CD4-positive, alpha-beta T cell treated with Interleukin-15 for 4 hours (primary cell): ENCODE measurements around the gene NME3.

ENCODE experiments used
- DNase-seq: peaks from one replicate; pipeline ENCODE4 v3.0.0-alpha.2; 2020; ENCODE audit warnings: low spot score

Gene NME3

DNA sequence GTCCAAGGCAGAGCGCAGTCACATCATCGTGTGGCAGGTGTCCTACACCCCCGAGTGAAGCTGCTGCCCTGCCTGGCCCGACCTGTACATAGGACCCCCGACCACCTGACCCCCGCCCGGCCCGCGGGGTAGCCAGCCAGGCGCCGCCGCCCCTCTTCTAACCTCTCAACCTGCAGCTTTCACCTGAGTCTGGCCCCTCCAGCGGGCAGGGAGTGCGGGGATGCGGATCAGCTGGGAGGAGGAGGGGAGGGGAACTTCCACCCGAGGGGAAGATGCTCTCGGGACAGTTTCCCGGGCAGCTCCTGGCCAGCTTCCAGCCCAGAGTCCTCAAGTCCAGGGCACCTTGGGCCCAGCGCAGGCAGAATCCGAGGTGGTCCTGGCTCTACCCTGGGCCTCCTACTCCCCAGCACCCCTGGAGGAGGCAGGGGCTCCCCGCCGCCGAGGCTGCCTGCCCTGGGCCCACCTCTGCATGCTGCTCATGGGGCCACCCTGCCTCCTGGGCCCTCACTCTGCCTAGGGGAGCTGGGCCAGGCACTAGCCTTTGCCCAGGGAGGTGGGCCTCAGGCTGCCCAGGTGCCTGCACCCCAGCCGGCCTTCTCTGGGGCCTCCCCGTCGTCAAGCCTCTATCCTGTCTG, 2.5 kb downstream of the NME3 start:
- no peak for DNase-seq

GRCh38 chr16:1768061-1768766, 3.1 kb downstream of the NME3 start:
- no peak for DNase-seq

DNA sequence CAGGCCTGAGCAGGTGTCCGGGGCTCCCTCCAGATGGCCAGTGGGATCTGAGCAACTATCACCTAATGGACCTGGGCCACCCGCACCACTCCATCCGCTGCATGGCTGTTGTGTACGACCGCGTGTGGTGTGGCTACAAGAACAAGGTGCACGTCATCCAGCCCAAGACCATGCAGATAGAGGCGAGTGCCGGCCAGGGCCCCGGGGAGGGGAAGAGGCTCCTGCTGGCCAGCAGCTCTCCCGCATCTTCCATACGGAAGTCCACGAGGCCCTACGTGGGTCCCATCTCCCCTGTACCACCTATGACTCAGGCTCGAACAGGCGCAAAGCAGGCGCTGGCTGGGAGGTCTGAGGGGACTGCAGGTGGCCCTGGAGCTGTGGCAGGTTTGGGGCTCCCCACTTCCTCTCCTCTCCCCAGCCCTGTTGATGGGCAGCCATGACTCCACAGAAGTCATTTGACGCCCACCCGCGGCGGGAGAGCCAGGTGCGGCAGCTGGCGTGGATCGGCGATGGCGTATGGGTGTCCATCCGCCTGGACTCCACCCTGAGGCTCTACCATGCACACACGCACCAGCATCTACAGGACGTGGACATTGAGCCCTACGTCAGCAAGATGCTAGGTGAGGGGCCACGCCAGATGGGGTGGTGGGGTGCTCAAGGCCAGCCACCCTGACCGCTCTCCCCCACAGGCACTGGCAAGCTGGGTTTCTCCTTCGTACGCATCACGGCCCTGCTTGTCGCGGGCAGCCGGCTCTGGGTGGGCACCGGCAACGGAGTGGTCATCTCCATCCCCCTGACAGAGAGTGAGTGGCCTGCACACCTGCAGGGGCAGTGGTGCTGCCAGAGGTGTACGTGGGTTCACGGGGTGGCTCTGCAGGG, 4.0 kb downstream of the NME3 start:
- no peak for DNase-seq

DNA sequence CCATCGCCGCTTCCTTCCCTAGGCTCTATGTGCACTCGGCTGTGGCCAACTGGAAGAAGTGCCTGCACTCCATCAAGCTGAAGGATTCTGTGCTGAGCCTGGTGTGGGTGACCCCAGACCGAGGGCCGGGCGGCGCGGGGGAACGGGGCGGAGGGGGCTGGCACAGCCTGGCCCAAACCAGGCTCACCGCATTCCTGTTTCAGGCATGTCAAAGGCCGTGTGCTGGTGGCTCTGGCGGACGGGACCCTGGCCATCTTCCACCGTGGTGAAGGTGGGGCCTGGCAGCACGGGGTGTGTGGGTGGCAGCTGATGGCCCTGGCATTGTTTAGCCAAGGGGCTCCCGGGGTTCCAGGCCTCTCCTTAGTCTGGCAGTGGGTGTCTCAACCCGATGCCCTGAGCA, 4.6 kb downstream of the NME3 start:
- DNase-seq: no peak

DNA sequence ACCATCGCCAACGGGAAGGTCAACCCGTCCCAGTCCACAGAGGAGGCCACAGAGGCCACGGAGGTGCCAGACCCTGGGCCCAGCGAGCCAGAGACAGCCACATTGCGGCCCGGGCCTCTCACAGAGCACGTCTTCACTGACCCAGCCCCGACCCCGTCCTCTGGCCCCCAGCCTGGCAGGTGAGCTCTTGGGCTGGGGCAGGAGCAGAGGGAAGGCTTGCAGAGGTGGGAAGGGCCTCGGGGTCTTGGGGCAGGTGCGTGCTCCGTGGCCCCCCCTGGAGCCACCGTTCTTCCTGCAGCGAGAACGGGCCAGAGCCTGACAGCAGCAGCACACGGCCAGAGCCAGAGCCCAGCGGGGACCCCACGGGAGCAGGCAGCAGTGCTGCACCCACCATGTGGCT, 5.1 kb downstream of the NME3 start:
- no peak for DNase-seq

DNA sequence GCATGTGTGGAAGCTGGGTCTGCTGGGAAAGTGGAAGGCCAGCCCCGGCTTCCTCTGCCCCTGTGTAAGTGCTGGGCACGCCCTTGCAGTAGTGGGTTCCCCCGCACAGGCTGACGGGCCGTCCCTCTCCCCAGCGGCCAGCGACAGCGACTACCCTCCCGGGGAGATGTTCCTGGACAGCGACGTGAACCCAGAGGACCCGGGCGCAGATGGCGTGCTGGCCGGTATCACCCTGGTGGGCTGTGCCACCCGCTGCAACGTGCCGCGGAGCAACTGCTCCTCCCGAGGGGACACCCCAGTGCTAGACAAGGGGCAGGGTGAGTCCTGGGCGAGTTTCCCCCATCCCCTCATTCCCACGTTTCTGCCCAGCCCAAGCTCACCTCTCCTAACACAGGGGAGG, 5.5 kb downstream of the NME3 start:
- no peak for DNase-seq

- no peak for DNase-seq
Observed at GRCh38 chr16:1764971-1765370, 6.4 kb downstream of the NME3 start.

DNA sequence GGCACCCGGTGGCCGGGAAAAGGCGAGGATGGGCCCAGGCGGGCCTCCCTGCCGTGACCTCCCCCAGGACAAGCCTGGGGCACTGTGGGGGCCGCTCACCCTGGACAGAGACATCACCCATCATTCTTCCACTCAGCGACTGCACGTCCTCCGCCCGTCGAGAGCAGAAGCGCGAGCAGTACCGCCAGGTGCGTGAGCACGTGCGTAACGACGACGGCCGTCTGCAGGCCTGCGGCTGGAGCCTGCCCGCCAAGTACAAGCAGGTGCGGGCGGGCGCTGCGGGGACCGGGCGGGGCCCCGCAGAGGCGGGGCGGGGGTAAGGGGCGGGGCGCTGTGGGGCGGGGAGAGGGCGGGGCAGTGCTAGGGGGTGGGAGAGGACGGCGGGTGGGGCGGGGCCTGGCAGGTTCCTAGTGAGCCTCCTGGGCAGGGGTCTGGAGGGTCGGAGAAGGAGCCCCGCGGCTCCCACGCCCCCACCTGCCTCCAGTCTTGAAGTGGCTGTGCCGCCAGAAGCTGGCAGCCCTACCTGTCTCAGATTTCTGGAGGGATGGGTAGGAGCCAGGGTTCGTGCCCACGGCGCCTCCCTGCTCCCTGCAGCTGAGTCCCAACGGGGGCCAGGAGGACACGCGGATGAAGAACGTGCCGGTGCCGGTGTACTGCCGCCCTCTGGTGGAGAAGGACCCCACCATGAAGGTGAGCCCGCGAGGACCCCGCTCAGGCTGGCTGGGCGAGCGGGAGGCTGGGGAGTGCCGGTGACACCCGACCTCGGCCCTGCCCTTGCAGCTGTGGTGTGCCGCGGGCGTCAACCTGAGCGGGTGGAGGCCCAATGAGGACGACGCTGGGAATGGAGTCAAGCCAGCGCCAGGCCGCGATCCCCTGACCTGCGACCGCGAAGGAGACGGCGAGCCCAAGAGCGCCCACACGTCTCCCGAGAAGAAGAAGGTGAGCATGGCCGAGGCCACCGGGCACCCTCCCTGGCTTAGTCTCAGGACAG, 7.5 kb downstream of the NME3 start:
- no peak for DNase-seq

DNA sequence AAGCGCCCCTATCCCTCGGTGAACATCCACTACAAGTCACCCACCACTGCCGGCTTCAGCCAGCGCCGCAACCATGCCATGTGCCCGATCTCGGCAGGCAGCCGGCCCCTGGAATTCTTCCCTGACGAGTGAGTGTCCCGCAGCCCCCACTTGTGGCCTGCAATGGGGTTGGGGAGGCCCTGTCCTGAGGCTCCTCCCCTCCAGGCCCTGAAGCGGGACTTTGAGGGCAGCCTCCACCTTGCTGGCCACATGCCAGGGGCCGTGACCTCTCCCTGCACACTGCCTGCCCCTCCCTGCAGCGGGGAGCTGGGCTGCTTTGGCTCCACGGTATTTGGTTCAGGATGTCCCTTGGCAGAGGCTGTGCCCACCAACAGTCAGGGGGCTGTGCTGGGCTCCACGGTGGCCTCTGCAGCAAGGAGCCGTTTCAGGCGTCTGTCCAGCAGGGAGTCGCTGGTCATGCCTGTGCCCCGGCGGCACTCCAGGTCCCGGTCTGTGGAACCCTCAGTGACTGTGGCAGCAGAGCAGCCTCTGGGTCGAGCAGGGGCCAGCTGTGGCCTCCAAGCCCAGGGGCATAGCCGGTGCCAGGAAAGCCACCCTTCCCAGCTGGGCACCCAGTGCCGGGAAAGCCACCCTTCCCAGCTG, 8.3 kb downstream of the NME3 start:
- no peak for DNase-seq

DNA sequence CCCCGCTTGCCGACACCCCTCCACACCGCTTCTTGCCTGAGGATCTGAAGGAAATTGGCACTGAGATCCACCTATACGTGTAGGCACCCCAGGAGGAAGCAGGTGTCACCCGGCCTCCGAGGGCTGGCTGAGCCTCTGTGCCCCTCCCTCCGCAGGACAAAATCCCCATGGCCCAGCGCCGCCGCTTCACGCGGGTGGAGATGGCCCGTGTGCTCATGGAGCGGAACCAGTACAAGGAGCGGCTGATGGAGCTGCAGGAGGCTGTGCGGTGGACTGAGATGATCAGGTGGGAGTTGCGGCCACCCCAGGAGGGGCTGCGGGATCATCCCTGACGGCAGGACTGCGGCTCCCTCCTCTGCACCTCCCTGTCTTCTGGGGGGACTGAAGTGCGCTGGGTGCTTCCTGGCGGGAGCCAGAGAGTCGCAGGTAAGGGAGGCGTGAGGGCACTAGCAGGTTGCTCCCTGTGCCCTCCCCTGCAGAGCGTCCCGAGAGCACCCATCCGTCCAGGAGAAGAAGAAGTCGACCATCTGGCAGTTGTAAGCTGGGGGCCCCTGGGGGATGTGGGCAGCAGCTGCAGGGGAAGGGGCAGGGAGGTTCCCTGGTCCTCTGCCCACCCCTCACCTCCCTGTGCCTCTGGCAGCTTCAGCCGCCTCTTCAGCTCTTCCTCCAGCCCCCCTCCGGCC, 9.0 kb downstream of the NME3 start:
- no peak for DNase-seq

DNA sequence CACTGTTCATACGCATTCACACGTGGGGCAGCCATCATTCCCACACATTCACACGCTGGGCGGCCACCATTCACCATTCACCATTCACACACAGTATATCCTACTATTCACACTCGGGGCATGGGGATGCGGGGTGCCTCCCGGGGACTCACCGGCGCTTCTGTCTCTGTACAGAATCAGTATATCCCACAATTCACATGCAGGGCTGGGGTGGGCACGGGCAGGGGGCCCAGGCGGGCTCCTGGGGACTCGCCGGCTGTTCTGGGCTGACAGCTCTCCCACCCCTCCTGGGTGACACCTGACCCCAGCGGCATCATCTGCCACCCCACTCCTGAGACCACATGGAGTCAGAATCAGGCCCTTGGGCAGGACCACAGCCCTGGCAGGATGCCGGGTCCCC, 9.6 kb downstream of the NME3 start:
- no peak for DNase-seq

- no peak for DNase-seq
Observed at GRCh38 chr16:1760911-1761310, 10.4 kb downstream of the NME3 start.

- DNase-seq: no peak
Observed at GRCh38 chr16:1759511-1759910, 11.8 kb downstream of the NME3 start.

DNA sequence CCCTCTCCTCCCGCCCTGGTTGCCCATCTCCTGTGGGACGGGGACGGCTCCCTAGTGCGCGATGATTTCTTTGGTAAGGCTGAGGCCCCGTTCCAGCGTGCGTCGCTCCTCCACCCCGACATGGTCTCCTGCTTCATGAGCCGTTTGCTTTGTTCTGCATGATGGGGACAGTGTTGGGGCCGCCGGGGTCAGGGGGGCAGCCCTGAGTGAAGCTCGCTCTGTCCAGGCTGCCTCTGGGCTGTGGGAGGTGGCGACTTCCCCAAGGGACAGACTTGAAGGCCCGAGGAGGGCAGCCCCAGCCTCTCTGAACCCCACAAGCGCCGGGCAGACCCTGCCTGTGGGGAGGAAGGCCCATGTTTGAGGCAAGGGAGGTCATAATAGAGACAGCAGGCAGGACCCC, 12.4 kb downstream of the NME3 start:
- DNase-seq: no peak

- DNase-seq: no peak
Observed at GRCh38 chr16:1757714-1758461, 13.5 kb downstream of the NME3 start.

GRCh38 chr16:1754204-1754603, 17.1 kb downstream of the NME3 start:
- no peak for DNase-seq

DNA sequence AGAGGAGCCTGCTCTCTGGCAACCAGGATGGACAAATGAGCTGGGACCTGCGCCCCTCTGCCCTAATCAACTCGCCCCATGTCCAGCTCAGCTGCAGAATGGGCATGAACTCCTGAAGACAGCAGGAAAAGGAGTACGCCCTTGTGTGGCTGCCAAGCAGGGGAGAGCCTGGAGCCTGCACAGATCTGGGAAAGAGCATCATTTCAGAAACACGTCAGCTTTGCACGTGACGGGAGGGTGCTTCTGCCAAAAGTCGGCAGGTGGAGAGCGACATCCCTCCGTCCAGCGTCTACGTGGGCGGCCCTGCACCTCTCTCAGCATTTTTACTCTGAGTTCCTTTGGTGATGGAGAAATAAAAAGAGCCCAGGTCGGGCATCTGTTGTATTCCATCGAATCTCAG, 18.5 kb downstream of the NME3 start:
- DNase-seq: no peak

- no peak for DNase-seq
Observed at GRCh38 chr16:1751946-1752345, 19.4 kb downstream of the NME3 start.

- no peak for DNase-seq
Observed at GRCh38 chr16:1749152-1750117, 21.9 kb downstream of the NME3 start.
